Thyroid gland (tissue), 4 donors: ENCODE measurements around the gene COL26A1.

Source experiments
- POLR2A ChIP-seq, 2 donors: fragments of 450-650 bp; IDR thresholded peaks; one replicate each; pipeline ENCODE4 v1.6.1; 2017; ENCODE audit warnings: antibody characterized with exemption in 2 of 2, mild to moderate bottlenecking in 2 of 2, moderate library complexity in 1 of 2
- TF ChIP-seq, protein P1 (sequence below), 6 experiments: fragments of 200-600 bp in 3 of 6; fragments of 450-650 bp in 3 of 6; sonication (generic) in 3 of 6; IDR thresholded peaks; one replicate each; pipeline ENCODE4 v1.5.1; 2016 to 2019; ENCODE audit warnings: antibody characterized with exemption in 6 of 6, mild to moderate bottlenecking in 2 of 6, inconsistent platforms in 1 of 6, moderate library complexity in 1 of 6

DNA sequence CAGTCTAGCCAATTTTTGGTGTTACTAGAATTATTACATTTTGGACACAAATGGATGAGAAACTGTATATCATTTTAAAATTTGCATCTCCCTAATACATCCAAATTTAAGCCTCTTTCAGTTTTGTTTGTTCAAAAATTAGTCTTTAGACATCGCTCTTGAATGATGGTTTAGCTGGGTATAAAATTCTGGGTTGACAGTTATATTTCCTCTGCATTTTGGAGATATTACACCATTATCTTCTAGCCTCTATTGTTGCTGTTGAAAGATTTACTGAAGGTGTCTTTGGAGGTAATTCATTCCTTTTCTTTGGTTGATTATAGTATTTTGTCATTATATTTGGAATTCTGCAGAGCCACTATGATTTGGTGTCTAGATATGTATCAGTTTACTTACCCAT lies 116.5 kb downstream of the COL26A1 start:
- TF ChIP-seq, protein P1, sequence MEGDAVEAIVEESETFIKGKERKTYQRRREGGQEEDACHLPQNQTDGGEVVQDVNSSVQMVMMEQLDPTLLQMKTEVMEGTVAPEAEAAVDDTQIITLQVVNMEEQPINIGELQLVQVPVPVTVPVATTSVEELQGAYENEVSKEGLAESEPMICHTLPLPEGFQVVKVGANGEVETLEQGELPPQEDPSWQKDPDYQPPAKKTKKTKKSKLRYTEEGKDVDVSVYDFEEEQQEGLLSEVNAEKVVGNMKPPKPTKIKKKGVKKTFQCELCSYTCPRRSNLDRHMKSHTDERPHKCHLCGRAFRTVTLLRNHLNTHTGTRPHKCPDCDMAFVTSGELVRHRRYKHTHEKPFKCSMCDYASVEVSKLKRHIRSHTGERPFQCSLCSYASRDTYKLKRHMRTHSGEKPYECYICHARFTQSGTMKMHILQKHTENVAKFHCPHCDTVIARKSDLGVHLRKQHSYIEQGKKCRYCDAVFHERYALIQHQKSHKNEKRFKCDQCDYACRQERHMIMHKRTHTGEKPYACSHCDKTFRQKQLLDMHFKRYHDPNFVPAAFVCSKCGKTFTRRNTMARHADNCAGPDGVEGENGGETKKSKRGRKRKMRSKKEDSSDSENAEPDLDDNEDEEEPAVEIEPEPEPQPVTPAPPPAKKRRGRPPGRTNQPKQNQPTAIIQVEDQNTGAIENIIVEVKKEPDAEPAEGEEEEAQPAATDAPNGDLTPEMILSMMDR (IDR thresholded peaks at IDR 0.05), result no peak
- no peak for TF ChIP-seq POLR2A (IDR thresholded peaks at IDR 0.05)
